Coronary artery (tissue), 2 donors: ENCODE results near the gene ZNHIT6.

Experiments used
- DNase-seq: peaks from one replicate; pipeline ENCODE4 v3.0.0-alpha.2; 2017; ENCODE audit warnings: low spot score
- H3K27ac ChIP-seq, 2 donors: fragments of 200-600 bp; sonication (generic); one replicate each; pipeline ENCODE4 v1.5.1; 2016 to 2019
- H3K4me3 ChIP-seq: fragments of 200-600 bp; sonication (generic); 2 replicates; pipeline ENCODE4 v1.5.1; 2016; ENCODE audit warnings: mild to moderate bottlenecking, moderate library complexity
- CTCF ChIP-seq: fragments of 200-600 bp; sonication (generic); IDR thresholded peaks from one replicate; pipeline ENCODE4 v1.5.1; 2019; ENCODE audit warnings: antibody characterized with exemption

Gene ZNHIT6

GRCh38 chr1:85611856-85612255, 96.4 kb downstream of the ZNHIT6 start:
- H3K4me3 ChIP-seq = peak overlapping the region; percentile 13
- TF ChIP-seq CTCF = no peak
- peak; percentile 85 for DNase-seq
- H3K27ac ChIP-seq = peak overlapping the region; percentile 60 to 87

GRCh38 chr1:85611425-85611824, 96.8 kb downstream of the ZNHIT6 start:
- Histone ChIP-seq H3K4me3 (peak overlapping the region; percentile 13), H3K27ac (peak overlapping the region; percentile 60 to 87)
- no peak for TF ChIP-seq CTCF
- DNase-seq = no peak

GRCh38 chr1:85609976-85610375, 98.3 kb downstream of the ZNHIT6 start:
- no peak for TF ChIP-seq CTCF

GRCh38 chr1:85608851-85609250, 99.4 kb downstream of the ZNHIT6 start:
- no peak for TF ChIP-seq CTCF
- H3K4me3 ChIP-seq = no peak overlapping the region
- no peak for DNase-seq
- H3K27ac ChIP-seq = no peak overlapping the region

More at GRCh38 chr1:85609976-85610375, 98.3 kb downstream of the ZNHIT6 start:
- no peak for DNase-seq
- Histone ChIP-seq H3K4me3 (no peak overlapping the region), H3K27ac (no peak overlapping the region)

- DNase-seq = no peak
- peak overlapping the region in 1 of 2 donors; percentile 2 for H3K27ac ChIP-seq
- no peak for TF ChIP-seq CTCF
- H3K4me3 ChIP-seq = no peak overlapping the region
Observed at GRCh38 chr1:85607921-85608265, 100.3 kb downstream of the ZNHIT6 start.

GRCh38 chr1:85607126-85607920, 100.9 kb downstream of the ZNHIT6 start:
- H3K27ac ChIP-seq = peak overlapping the region in 1 of 2 donors; percentile 2
- DNase-seq = no peak
- TF ChIP-seq CTCF = no peak
- H3K4me3 ChIP-seq = no peak overlapping the region

- DNase-seq = no peak
- TF ChIP-seq CTCF = no peak
- H3K4me3 ChIP-seq = no peak overlapping the region
- H3K27ac ChIP-seq = no peak overlapping the region
Observed at GRCh38 chr1:85606414-85606800, 101.8 kb downstream of the ZNHIT6 start.
